Trophoblast cell (in vitro differentiated cells and primary cell): ENCODE measurements around the gene PAPOLB.

ENCODE experiments used
- DNase-seq, 2 donors: peaks; one replicate each; pipeline ENCODE4 v3.0.0-alpha.2; 2016
- H2AFZ ChIP-seq: 2 replicates; pipeline ENCODE4 v1.6.1; 2013; ENCODE audit warnings: low read length, moderate library complexity, mild to moderate bottlenecking; ENCODE audit not compliant: insufficient read depth, poor library complexity
- H2AK5ac ChIP-seq: 2 replicates; pipeline ENCODE4 v1.6.1; 2013; ENCODE audit warnings: mild to moderate bottlenecking, low read length
- H2BK120ac ChIP-seq: 2 replicates; pipeline ENCODE4 v1.6.1; 2013; ENCODE audit warnings: low read length, mild to moderate bottlenecking, moderate library complexity; ENCODE audit not compliant: insufficient read depth, poor library complexity
- H2BK12ac ChIP-seq: 2 replicates; pipeline ENCODE4 v1.6.1; 2013; ENCODE audit warnings: mild to moderate bottlenecking, low read length, moderate library complexity
- H2BK5ac ChIP-seq: 2 replicates; pipeline ENCODE4 v1.6.1; 2013; ENCODE audit warnings: low read length, low read depth, moderate library complexity, mild to moderate bottlenecking; ENCODE audit not compliant: poor library complexity
- H3K14ac ChIP-seq: 2 replicates; pipeline ENCODE4 v1.6.1; 2013; ENCODE audit warnings: mild to moderate bottlenecking, low read length
- H3K18ac ChIP-seq: 2 replicates; pipeline ENCODE4 v1.6.1; 2013; ENCODE audit warnings: mild to moderate bottlenecking, low read length
- H3K23ac ChIP-seq: 2 replicates; pipeline ENCODE4 v1.6.1; 2013; ENCODE audit warnings: low read length
- H3K27ac ChIP-seq: 2 replicates; pipeline ENCODE4 v1.5.1; 2013; ENCODE audit warnings: low read depth, mild to moderate bottlenecking, inconsistent platforms, low read length, moderate library complexity
- H3K27me3 ChIP-seq: 2 replicates; pipeline ENCODE4 v1.6.1; 2013; ENCODE audit warnings: inconsistent platforms, mild to moderate bottlenecking, low read length, moderate library complexity; ENCODE audit not compliant: insufficient read depth
- H3K36me3 ChIP-seq, 2 experiments: 1 replicate in 1 of 2; 2 replicates in 1 of 2; pipeline ENCODE4 v1.6.1; 2013; ENCODE audit warnings: low read length in 2 of 2, mild to moderate bottlenecking in 2 of 2, moderate library complexity in 1 of 2; ENCODE audit not compliant: insufficient read depth in 2 of 2, control insufficient read depth in 1 of 2
- H3K4ac ChIP-seq: 2 replicates; pipeline ENCODE4 v1.6.1; 2013; ENCODE audit warnings: low read depth, mild to moderate bottlenecking, low read length, moderate library complexity
- H3K4me1 ChIP-seq, 2 experiments: 1 replicate in 1 of 2; 2 replicates in 1 of 2; pipeline ENCODE4 v1.6.1; 2013; ENCODE audit warnings: low read length in 2 of 2, mild to moderate bottlenecking in 2 of 2, moderate library complexity in 1 of 2; ENCODE audit not compliant: insufficient read depth in 2 of 2, control insufficient read depth in 1 of 2
- H3K4me2 ChIP-seq: 2 replicates; pipeline ENCODE4 v1.6.1; 2013; ENCODE audit warnings: inconsistent platforms, mild to moderate bottlenecking, low read length, moderate library complexity
- H3K4me3 ChIP-seq: 2 replicates; pipeline ENCODE4 v1.5.1; 2013; ENCODE audit warnings: mild to moderate bottlenecking, low read depth, low read length, inconsistent platforms
- H3K79me1 ChIP-seq: one replicate; pipeline ENCODE4 v1.6.1; 2013; ENCODE audit warnings: low read length
- H3K79me2 ChIP-seq: 2 replicates; pipeline ENCODE4 v1.6.1; 2013; ENCODE audit warnings: low read length, mild to moderate bottlenecking; ENCODE audit not compliant: control insufficient read depth, insufficient read depth, poor library complexity
- H3K9ac ChIP-seq: 2 replicates; pipeline ENCODE4 v1.6.1; 2013; ENCODE audit warnings: mild to moderate bottlenecking, low read length
- H3K9me3 ChIP-seq: 2 replicates; pipeline ENCODE4 v1.6.1; 2013; ENCODE audit warnings: low read depth, mild to moderate bottlenecking, control low read depth, inconsistent platforms, low read length; ENCODE audit not compliant: insufficient read depth
- H4K12ac ChIP-seq: 2 replicates; pipeline ENCODE4 v1.6.1; 2013; ENCODE audit warnings: low read depth, mild to moderate bottlenecking, low read length, moderate library complexity
- H4K8ac ChIP-seq: 2 replicates; pipeline ENCODE4 v1.6.1; 2013; ENCODE audit warnings: low read depth, mild to moderate bottlenecking, low read length, moderate library complexity
- H4K91ac ChIP-seq: one replicate; pipeline ENCODE4 v1.6.1; 2013; ENCODE audit warnings: low read depth, mild to moderate bottlenecking, low read length, moderate library complexity
- WGBS: extraction: QIAGEN DNeasy Blood & Tissue Kit; methylation state at CpG from one replicate; pipeline ENCODE4 v1.1.7; 2013; ENCODE audit warnings: missing lambda C conversion rate; ENCODE audit not compliant: insufficient read length, insufficient coverage; ENCODE audit errors: extremely low coverage; 5-methylcytosine and 5-hydroxymethylcytosine counted together

Gene PAPOLB

DNA sequence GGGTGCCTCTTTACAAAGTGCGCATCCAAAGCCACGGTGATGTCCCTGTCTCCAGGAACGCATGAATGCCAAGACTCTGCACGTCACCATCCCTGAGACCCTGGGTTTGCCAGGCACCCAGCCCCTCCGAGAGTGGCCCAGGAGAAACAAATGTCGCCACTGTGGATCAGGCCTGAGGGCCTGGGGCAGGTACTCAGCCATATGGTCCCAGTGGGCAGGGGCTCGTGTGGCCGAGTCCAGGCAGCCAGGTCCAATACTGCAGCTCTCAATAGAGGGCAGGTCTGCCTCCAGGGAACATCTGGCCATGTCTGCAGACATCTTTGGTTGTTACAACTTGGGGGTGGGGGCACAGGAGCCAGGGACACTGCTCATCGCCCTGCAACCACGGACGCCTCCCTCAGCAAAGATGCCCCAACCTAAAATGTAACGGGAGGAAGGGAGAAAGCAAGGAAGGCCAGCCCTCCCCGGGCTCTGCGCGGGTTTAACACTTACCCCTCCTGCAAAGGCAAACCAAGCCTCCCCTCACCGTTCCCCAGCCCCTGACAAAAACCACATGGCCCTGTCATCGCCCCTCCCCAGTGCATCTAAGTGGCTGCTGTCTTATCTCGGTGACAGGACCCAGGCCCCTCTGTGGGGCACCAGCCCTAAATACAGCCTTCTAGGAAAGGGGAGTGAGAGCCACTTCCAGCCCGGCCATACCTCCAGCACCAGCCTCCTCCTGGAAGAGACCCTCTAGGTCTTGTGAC is 10.3 kb upstream of the PAPOLB start:
- no peak overlapping the region for H2AK5ac ChIP-seq
- H4K8ac ChIP-seq: no peak overlapping the region
- peaks cover 16 to 20% of the 10 kb centered on the region in 2 experiments for H3K4me1 ChIP-seq
- peak overlapping the region; percentile 33 for H3K4me2 ChIP-seq
- H3K9me3 ChIP-seq: peaks cover 4% of the 10 kb centered on the region
- no peaks in the 10 kb centered on the region for H3K27me3 ChIP-seq
- H2AFZ ChIP-seq: no peak overlapping the region
- no peak overlapping the region for H3K4me3 ChIP-seq
- H4K91ac ChIP-seq: no peak overlapping the region
- H3K9ac ChIP-seq: no peak overlapping the region
- H4K12ac ChIP-seq: no peak overlapping the region
- H3K36me3 ChIP-seq: no peaks in the 10 kb centered on the region
- no peak overlapping the region for H2BK120ac ChIP-seq
- WGBS: no CpG with 5 or more reads among the region's 19 CpGs
- DNase-seq: no peak
- no peak overlapping the region for H2BK5ac ChIP-seq
- H3K23ac ChIP-seq: no peak overlapping the region
- no peak overlapping the region for H3K14ac ChIP-seq
- no peaks in the 10 kb centered on the region for H3K79me1 ChIP-seq
- no peaks in the 10 kb centered on the region for H3K79me2 ChIP-seq
- H2BK12ac ChIP-seq: no peak overlapping the region
- H3K27ac ChIP-seq: no peak overlapping the region
- peak overlapping the region; percentile 15 for H3K18ac ChIP-seq
- no peak overlapping the region for H3K4ac ChIP-seq

DNA sequence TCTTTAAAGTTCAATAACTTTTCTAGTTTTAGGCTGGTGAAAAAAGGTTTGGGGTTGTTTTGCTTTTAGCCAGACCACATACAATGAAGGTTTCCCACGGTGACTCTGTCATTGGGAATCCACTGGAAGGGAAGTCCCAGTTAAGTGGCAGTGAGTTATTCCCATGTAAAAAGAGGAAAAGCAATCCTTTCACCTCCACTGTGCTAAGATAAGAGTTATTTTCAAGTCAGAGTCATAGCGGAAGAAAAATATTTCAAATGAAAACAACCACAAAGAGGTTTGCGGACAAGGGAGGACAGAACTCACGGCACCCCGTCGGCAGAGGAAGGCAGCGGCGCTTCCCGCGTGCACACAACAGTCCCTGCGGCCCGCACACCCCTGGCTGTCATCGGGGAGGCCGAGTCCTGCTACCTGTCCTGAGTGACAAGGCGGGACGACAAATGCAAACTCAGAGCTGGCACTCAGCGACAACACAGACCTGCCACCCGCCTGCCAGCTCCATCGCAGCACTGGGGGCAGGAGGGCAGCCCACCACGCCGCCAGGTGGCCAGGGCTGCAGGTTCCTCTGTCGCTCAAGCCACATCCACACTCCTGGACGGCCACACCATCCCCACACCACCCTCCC is 9.3 kb upstream of the PAPOLB start:
- H4K91ac ChIP-seq: no peak overlapping the region
- DNase-seq: no peak
- H3K36me3 ChIP-seq: no peaks in the 10 kb centered on the region
- no peak overlapping the region for H3K14ac ChIP-seq
- no peak overlapping the region for H4K8ac ChIP-seq
- no peak overlapping the region for H3K4me2 ChIP-seq
- no peak overlapping the region for H3K4ac ChIP-seq
- H3K27me3 ChIP-seq: no peaks in the 10 kb centered on the region
- no peak overlapping the region for H3K23ac ChIP-seq
- H3K79me1 ChIP-seq: no peaks in the 10 kb centered on the region
- H2BK12ac ChIP-seq: no peak overlapping the region
- H4K12ac ChIP-seq: no peak overlapping the region
- H2AFZ ChIP-seq: no peak overlapping the region
- no peak overlapping the region for H2AK5ac ChIP-seq
- H3K9ac ChIP-seq: no peak overlapping the region
- peaks cover 10% of the 10 kb centered on the region for H3K9me3 ChIP-seq
- no peak overlapping the region for H3K4me3 ChIP-seq
- no peak overlapping the region for H3K27ac ChIP-seq
- H3K18ac ChIP-seq: no peak overlapping the region
- no CpG with 5 or more reads among the region's 23 CpGs for WGBS
- H2BK120ac ChIP-seq: no peak overlapping the region
- H2BK5ac ChIP-seq: no peak overlapping the region
- no peaks in the 10 kb centered on the region for H3K79me2 ChIP-seq
- H3K4me1 ChIP-seq: peaks cover 16 to 20% of the 10 kb centered on the region in 2 experiments

DNA sequence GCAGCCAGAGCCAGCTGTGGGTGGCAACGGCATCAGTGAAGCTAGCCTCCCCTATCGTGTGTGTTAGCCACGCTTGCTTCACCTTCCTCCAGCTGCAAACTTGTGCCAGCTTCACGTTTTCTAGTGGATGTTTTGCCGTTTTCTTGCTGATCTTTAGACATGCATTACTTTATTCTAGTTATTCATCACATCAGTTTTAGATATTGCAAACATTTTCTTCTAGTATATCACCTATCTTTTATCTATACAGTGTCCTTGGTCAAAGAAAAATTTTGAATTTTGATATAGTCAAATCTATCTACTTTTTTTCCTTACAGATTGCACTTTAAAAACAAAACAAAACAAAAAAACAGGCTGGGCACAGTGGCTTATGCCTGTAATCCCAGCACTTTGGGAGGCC is 6.7 kb upstream of the PAPOLB start:
- H4K91ac ChIP-seq: no peak overlapping the region
- H3K4me1 ChIP-seq: peaks cover 16 to 20% of the 10 kb centered on the region in 2 experiments
- no peak overlapping the region for H3K27ac ChIP-seq
- no peak overlapping the region for H3K23ac ChIP-seq
- H4K12ac ChIP-seq: no peak overlapping the region
- no peak overlapping the region for H3K4ac ChIP-seq
- H2AFZ ChIP-seq: no peak overlapping the region
- H4K8ac ChIP-seq: no peak overlapping the region
- H3K9ac ChIP-seq: no peak overlapping the region
- H3K27me3 ChIP-seq: no peaks in the 10 kb centered on the region
- H3K4me3 ChIP-seq: no peak overlapping the region
- H2BK5ac ChIP-seq: no peak overlapping the region
- no peak overlapping the region for H3K14ac ChIP-seq
- H2AK5ac ChIP-seq: no peak overlapping the region
- no peak overlapping the region for H2BK120ac ChIP-seq
- no peak overlapping the region for H3K18ac ChIP-seq
- no peak overlapping the region for H2BK12ac ChIP-seq
- H3K79me2 ChIP-seq: no peaks in the 10 kb centered on the region
- no CpG with 5 or more reads among the region's 5 CpGs for WGBS
- H3K4me2 ChIP-seq: no peak overlapping the region
- no peak for DNase-seq
- H3K36me3 ChIP-seq: no peaks in the 10 kb centered on the region
- H3K79me1 ChIP-seq: no peaks in the 10 kb centered on the region
- peaks cover 8% of the 10 kb centered on the region for H3K9me3 ChIP-seq

DNA sequence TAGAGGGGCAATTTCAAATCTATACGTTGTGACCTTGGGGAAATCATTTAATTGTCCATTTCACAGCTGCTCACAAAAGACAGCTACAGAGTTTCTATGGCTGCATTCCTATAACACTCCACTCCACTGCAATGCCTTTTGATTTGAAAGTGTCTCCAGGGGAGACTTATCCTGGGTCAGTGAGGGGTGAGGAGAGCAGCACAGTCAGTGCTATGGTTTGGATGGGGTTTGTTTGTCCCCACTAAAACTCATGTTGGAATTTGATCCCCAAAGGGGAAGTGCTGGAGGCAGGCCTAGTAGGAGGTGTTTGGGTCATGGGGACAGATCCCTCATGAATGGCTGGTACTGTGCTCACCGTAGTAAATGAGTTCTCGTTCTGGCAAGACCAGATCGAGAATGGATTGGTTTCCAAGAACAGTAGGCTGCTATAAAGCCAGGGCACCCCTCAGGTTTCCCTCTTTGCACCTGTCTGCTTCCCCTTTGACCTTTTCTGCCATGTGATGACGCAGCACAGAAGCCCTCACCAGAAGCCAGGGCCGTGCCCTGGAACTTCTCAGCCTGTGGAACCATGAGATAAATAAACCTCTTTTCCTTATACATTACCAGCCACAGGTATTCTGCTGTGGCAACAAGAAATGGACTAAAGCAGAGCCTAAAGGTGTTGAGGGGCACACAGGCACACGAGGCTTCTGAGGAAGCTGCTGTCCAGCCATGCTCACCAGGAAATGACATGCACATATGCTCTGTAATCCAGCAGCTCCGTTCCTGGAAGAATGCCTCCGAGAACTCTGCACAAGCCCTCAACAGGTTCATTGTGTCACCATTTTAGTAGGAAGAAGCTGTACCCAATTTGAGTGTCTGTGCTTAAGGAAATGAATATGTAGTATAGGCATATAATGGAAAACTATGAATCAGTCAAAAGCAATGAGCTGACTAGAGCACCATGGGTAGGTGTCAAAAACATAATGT is 5.0 kb upstream of the PAPOLB start:
- Histone ChIP-seq H4K12ac (no peak overlapping the region), H3K4me3 (no peak overlapping the region), H3K27ac (no peak overlapping the region), H3K27me3 (no peaks in the 10 kb centered on the region), H3K79me2 (no peaks in the 10 kb centered on the region), H2BK12ac (no peak overlapping the region), H3K4ac (no peak overlapping the region), H2AK5ac (no peak overlapping the region), H3K36me3 (no peaks in the 10 kb centered on the region), H2BK120ac (no peak overlapping the region), H4K8ac (no peak overlapping the region), H3K4me1 (peaks cover 5 to 6% of the 10 kb centered on the region in 2 experiments), H3K18ac (no peak overlapping the region), H3K4me2 (no peak overlapping the region), H4K91ac (no peak overlapping the region), H2AFZ (no peak overlapping the region), H3K79me1 (no peaks in the 10 kb centered on the region), H3K9ac (no peak overlapping the region), H3K9me3 (peaks cover 9% of the 10 kb centered on the region), H3K23ac (no peak overlapping the region), H3K14ac (no peak overlapping the region), H2BK5ac (no peak overlapping the region)
- no CpG with 5 or more reads among the region's 9 CpGs for WGBS
- DNase-seq: no peak
